ENCODE results near the gene FAM131B. TPM values are rescaled to one million over a fixed set of nuclear protein-coding genes. Genes with fewer than 3 reads are reported as not detected.
"Not testable (repeated sequence)": the region's sequence is repeated elsewhere in the genome, so short reads cannot be mapped to it uniquely, and the experiment has no call there.

FAM131B gene
- total RNA-seq, 1 donor: 1.4 TPM

DNA sequence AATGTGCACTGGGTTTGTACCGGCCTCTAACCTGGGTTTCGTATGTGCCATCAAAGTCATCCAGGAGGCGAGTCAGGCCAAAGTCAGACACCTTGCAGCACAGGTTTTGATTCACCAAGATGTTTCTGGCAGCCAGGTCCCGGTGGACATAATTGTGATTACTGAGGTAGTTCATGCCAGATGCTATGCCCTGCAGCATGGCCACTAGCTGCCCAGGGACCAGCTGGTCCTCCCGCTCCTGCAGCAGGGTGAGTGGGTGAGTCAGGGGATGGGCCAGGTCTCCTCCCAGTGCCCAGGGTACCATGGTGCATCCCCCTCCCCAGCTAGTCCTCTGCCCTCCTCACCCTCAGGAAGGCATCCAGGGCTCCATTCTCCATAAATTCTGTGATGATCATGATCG, 32.3 kb upstream of the FAM131B start:
- DNase-seq (ENCODE audit: insufficient read length, low spot score, missing footprints): peak; percentile 79
- Histone ChIP-seq H3K27me3 (ENCODE audit: insufficient read depth, low read length) (no peaks in the 10 kb centered on the region), H3K36me3 (ENCODE audit: insufficient read depth, low read length) (peaks cover 28% of the 10 kb centered on the region), H4K20me1 (ENCODE audit: insufficient read depth, low read length) (peaks cover 28% of the 10 kb centered on the region), H3K4me3 (ENCODE audit: insufficient read depth, low read length) (no peak overlapping the region), H3K9me3 (ENCODE audit: low read depth, low read length) (no peaks in the 10 kb centered on the region), H3K4me1 (ENCODE audit: insufficient read depth, low read length) (peaks cover 39% of the 10 kb centered on the region), H3K4me2 (ENCODE audit: insufficient read depth, low read length) (no peak overlapping the region), H2AFZ (ENCODE audit: low read length) (no peak overlapping the region), H3K79me2 (ENCODE audit: insufficient read depth, low read length) (no peaks in the 10 kb centered on the region), H3K27ac (ENCODE audit: low read depth, low read length) (no peak overlapping the region)
- TF ChIP-seq, protein P1, sequence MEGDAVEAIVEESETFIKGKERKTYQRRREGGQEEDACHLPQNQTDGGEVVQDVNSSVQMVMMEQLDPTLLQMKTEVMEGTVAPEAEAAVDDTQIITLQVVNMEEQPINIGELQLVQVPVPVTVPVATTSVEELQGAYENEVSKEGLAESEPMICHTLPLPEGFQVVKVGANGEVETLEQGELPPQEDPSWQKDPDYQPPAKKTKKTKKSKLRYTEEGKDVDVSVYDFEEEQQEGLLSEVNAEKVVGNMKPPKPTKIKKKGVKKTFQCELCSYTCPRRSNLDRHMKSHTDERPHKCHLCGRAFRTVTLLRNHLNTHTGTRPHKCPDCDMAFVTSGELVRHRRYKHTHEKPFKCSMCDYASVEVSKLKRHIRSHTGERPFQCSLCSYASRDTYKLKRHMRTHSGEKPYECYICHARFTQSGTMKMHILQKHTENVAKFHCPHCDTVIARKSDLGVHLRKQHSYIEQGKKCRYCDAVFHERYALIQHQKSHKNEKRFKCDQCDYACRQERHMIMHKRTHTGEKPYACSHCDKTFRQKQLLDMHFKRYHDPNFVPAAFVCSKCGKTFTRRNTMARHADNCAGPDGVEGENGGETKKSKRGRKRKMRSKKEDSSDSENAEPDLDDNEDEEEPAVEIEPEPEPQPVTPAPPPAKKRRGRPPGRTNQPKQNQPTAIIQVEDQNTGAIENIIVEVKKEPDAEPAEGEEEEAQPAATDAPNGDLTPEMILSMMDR (IDR thresholded peaks at IDR 0.05; ENCODE audit: extremely low read depth, low read depth, low read length): no peak

DNA sequence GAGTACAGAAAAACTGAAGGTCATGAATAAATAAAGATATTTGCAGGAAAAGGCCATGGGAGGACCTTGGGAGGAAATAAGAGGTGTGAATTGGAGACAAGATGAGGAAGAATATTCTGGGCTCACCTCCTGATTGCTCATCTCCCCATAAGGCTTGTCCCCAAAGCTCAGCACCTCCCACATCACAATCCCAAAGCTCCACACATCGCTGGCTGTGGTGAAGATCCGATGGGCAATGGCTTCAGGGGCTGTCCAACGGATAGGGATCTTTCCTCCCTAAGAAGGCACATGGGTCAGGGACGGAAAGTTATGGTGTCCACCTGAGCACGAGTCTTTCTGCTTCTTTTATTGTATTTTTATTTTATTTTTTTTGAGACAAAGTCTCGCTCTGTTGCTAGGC, 31.6 kb upstream of the FAM131B start:
- H3K79me2 ChIP-seq (ENCODE audit: insufficient read depth, low read length): no peaks in the 10 kb centered on the region
- H3K4me3 ChIP-seq (ENCODE audit: insufficient read depth, low read length): no peak overlapping the region
- DNase-seq (ENCODE audit: insufficient read length, low spot score, missing footprints): no peak
- H4K20me1 ChIP-seq (ENCODE audit: insufficient read depth, low read length): peaks cover 34% of the 10 kb centered on the region
- TF ChIP-seq, protein P1 (IDR thresholded peaks at IDR 0.05; ENCODE audit: extremely low read depth, low read depth, low read length): no peak
- H3K9me3 ChIP-seq (ENCODE audit: low read depth, low read length): no peaks in the 10 kb centered on the region
- H3K27me3 ChIP-seq (ENCODE audit: insufficient read depth, low read length): no peaks in the 10 kb centered on the region
- peaks cover 39% of the 10 kb centered on the region for H3K4me1 ChIP-seq (ENCODE audit: insufficient read depth, low read length)
- H3K36me3 ChIP-seq (ENCODE audit: insufficient read depth, low read length): peaks cover 35% of the 10 kb centered on the region
- H3K27ac ChIP-seq (ENCODE audit: low read depth, low read length): no peak overlapping the region
- no peak overlapping the region for H2AFZ ChIP-seq (ENCODE audit: low read length)
- no peak overlapping the region for H3K4me2 ChIP-seq (ENCODE audit: insufficient read depth, low read length)

DNA sequence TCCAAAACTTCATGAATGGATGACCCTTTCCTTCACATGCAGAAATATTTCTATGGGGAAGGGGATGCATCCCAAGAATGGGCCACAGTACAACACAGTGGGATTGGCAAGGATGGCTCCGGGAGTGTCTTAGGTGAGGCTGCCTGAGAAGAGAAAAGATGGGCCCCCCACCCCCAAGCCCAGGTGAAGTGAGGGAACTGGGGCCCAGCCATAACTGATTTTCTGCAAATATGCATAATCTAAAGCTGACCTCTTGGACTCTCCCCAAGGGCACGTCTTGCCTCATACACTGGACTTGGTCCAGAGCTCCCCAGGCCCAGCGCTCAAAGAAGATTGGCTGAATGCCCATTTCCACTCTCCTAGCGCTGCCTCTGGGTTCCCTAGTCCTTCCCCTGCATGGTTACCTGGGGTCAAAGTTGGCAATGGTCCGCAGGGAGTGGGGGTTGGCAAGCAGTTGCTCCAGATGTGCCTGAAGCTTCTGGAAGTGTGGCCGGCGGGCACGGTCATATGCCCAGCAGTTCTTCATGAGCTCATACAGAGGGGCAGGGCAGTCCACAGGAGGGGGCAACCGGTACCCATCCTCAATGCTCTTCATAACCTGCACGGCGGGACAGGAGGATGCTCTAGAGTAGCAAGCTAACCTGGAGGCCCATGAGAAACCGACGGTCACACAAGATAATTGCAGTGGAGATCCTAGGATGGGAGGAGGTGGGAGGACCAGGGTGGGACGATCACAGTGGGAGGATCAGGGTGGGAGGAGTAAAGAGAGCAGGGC, 30.9 kb upstream of the FAM131B start:
- Histone ChIP-seq H3K27ac (ENCODE audit: low read depth, low read length) (no peak overlapping the region), H3K9me3 (ENCODE audit: low read depth, low read length) (no peaks in the 10 kb centered on the region), H3K4me1 (ENCODE audit: insufficient read depth, low read length) (peaks cover 39% of the 10 kb centered on the region), H3K79me2 (ENCODE audit: insufficient read depth, low read length) (no peaks in the 10 kb centered on the region), H3K4me3 (ENCODE audit: insufficient read depth, low read length) (no peak overlapping the region), H3K27me3 (ENCODE audit: insufficient read depth, low read length) (no peaks in the 10 kb centered on the region), H3K36me3 (ENCODE audit: insufficient read depth, low read length) (peaks cover 41% of the 10 kb centered on the region), H2AFZ (ENCODE audit: low read length) (no peak overlapping the region), H3K4me2 (ENCODE audit: insufficient read depth, low read length) (no peak overlapping the region), H4K20me1 (ENCODE audit: insufficient read depth, low read length) (peaks cover 40% of the 10 kb centered on the region)
- TF ChIP-seq, protein P1 (IDR thresholded peaks at IDR 0.05; ENCODE audit: extremely low read depth, low read depth, low read length): no peak
- peak; percentile 72 for DNase-seq (ENCODE audit: insufficient read length, low spot score, missing footprints)

DNA sequence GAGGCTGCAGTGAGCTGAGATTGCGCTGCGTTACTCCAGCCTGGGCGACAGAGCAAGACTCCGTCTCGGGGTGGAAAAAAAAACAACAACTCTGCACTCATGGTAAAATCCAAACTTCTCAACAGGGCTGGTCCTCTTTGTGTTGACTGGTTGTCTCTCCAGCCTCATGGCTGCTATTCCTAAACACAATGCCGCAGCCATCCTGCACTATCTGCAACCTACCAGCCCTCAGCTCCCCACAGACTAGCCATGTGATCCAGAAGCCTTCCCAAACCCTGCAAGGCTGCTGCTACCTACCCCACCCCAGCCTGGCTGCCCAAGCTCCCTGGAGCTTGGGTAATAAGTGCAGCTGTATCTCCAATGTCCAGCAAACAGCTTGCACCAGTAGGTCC, 30.4 kb upstream of the FAM131B start:
- DNase-seq (ENCODE audit: insufficient read length, low spot score, missing footprints): peak; percentile 67
- H3K4me1 ChIP-seq (ENCODE audit: insufficient read depth, low read length): peaks cover 39% of the 10 kb centered on the region

DNA sequence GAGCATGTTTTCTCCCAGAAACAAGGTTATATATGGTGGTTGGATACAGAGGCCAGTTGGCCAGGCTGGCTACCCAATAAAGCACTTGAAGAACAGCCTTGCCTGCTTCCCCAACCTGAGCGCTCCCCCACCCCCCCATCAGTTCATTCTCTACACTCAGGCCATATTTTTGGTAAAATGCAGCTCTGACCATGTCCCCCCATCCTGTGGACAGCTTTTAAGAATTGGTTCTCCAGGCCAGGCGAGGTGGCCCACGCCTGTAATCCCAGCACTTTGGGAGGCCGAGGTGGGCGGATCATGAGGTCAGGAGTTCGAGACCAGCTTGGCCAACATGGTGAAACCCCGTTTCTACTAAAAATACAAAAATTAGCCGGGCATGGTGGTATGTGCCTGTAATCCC, 29.9 kb upstream of the FAM131B start:
- peak overlapping the region; percentile 93 for H3K27ac ChIP-seq (ENCODE audit: low read depth, low read length)
- H4K20me1 ChIP-seq (ENCODE audit: insufficient read depth, low read length): peaks cover 51% of the 10 kb centered on the region
- peaks cover 39% of the 10 kb centered on the region for H3K4me1 ChIP-seq (ENCODE audit: insufficient read depth, low read length)
- H3K36me3 ChIP-seq (ENCODE audit: insufficient read depth, low read length): peaks cover 50% of the 10 kb centered on the region
- not testable (repeated sequence) for H3K9me3 ChIP-seq (ENCODE audit: low read depth, low read length); H3K79me2 ChIP-seq (ENCODE audit: insufficient read depth, low read length); H3K27me3 ChIP-seq (ENCODE audit: insufficient read depth, low read length); DNase-seq (ENCODE audit: insufficient read length, low spot score, missing footprints); H2AFZ ChIP-seq (ENCODE audit: low read length); H3K4me2 ChIP-seq (ENCODE audit: insufficient read depth, low read length); H3K4me3 ChIP-seq (ENCODE audit: insufficient read depth, low read length)

More for the DNA sequence above, 30.4 kb upstream of the FAM131B start:
- Histone ChIP-seq H3K79me2 (ENCODE audit: insufficient read depth, low read length) (peaks cover 1% of the 10 kb centered on the region), H2AFZ (ENCODE audit: low read length) (no peak overlapping the region), H3K4me2 (ENCODE audit: insufficient read depth, low read length) (no peak overlapping the region), H3K9me3 (ENCODE audit: low read depth, low read length) (no peaks in the 10 kb centered on the region), H3K36me3 (ENCODE audit: insufficient read depth, low read length) (peaks cover 46% of the 10 kb centered on the region), H4K20me1 (ENCODE audit: insufficient read depth, low read length) (peaks cover 46% of the 10 kb centered on the region), H3K4me3 (ENCODE audit: insufficient read depth, low read length) (no peak overlapping the region), H3K27ac (ENCODE audit: low read depth, low read length) (no peak overlapping the region), H3K27me3 (ENCODE audit: insufficient read depth, low read length) (no peaks in the 10 kb centered on the region)
- TF ChIP-seq, protein P1 (IDR thresholded peaks at IDR 0.05; ENCODE audit: extremely low read depth, low read depth, low read length): no peak

All from osteoblast (primary cell).